ENCODE measurements around the gene TTC16.
A peak's percentile ranks its signal among the peaks of the same experiment; 100 is the strongest.

TTC16 gene, protein sequence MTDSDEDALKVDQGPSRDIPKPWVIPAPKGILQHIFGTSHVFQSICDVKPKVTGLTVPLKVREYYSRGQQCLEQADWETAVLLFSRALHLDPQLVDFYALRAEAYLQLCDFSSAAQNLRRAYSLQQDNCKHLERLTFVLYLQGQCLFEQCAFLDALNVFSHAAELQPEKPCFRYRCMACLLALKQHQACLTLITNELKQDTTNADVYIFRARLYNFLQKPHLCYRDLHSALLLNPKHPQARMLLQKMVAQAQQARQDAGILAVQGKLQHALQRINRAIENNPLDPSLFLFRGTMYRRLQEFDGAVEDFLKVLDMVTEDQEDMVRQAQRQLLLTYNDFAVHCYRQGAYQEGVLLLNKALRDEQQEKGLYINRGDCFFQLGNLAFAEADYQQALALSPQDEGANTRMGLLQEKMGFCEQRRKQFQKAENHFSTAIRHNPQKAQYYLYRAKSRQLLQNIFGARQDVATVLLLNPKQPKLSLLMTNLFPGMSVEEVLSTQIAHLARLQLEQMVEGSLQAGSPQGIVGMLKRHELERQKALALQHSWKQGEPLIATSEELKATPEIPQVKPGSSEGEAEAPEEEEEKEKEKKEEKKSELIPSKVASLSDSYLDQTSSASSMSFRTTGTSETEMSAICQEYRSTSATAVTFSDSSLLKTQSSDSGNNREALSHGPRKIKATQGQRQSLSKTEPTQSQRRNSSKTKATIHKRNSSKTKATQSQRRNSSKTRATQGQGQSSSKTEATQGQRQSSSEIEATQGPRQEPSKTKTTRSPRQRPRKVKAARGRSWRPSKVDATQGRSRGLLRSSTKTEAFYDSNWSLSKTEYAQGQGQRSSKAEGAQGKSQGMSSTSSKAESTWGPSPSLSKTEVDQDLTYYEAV

GRCh38 chr9:127715470-127716337, at the start of gene TTC16, which contains the start of gene PTRH1:
Gene TTC16, plus strand, starts transcription at chr9:127716079. Its CDS starts 67 bp downstream, at chr9:127716146.
Gene PTRH1, minus strand, starts transcription at chr9:127715663. Its CDS starts 24 bp downstream, at chr9:127715639.
- DNase-seq (ENCODE audit: low read depth), result peak; percentile 96
- peak within 1 kb of the TSS; percentile 75 for H3K4me3 ChIP-seq (ENCODE audit: low read depth, low read length)
- no peak for TF ChIP-seq CTCF (IDR thresholded peaks at IDR 0.05; ENCODE audit: low read depth, low read length)
- TF ChIP-seq, protein P1, sequence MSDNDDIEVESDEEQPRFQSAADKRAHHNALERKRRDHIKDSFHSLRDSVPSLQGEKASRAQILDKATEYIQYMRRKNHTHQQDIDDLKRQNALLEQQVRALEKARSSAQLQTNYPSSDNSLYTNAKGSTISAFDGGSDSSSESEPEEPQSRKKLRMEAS (IDR thresholded peaks at IDR 0.05; ENCODE audit: low read depth, low read length), result peak; percentile 59; the same call in 1 of the 2 replicates
- TF ChIP-seq MYC (IDR thresholded peaks at IDR 0.05; ENCODE audit: low read depth, low read length), result peak; percentile 44

GRCh38 chr9:127667127-127667844, 48.6 kb upstream of the TTC16 start:
- TF ChIP-seq CTCF (IDR thresholded peaks at IDR 0.05; ENCODE audit: low read depth, low read length), result no peak
- TF ChIP-seq, protein P1 (IDR thresholded peaks at IDR 0.05; ENCODE audit: low read depth, low read length), result no peak
- TF ChIP-seq POLR2A (IDR thresholded peaks at IDR 0.05; ENCODE audit: extremely low read depth, insufficient read length), result no peak
- TF ChIP-seq MYC (IDR thresholded peaks at IDR 0.05; ENCODE audit: low read depth, low read length), result no peak
- no peak for DNase-seq (ENCODE audit: low read depth)
- no peak overlapping the region for H3K4me3 ChIP-seq (ENCODE audit: low read depth, low read length)

- no peak for DNase-seq (ENCODE audit: low read depth)
- TF ChIP-seq CTCF (IDR thresholded peaks at IDR 0.05; ENCODE audit: low read depth, low read length), result no peak
- TF ChIP-seq MYC (IDR thresholded peaks at IDR 0.05; ENCODE audit: low read depth, low read length), result no peak
- TF ChIP-seq POLR2A (IDR thresholded peaks at IDR 0.05; ENCODE audit: extremely low read depth, insufficient read length), result no peak
- TF ChIP-seq, protein P1 (IDR thresholded peaks at IDR 0.05; ENCODE audit: low read depth, low read length), result no peak
These were observed 48.0 kb upstream of the TTC16 start for GRCh38 chr9:127667906-127668305.

DNA sequence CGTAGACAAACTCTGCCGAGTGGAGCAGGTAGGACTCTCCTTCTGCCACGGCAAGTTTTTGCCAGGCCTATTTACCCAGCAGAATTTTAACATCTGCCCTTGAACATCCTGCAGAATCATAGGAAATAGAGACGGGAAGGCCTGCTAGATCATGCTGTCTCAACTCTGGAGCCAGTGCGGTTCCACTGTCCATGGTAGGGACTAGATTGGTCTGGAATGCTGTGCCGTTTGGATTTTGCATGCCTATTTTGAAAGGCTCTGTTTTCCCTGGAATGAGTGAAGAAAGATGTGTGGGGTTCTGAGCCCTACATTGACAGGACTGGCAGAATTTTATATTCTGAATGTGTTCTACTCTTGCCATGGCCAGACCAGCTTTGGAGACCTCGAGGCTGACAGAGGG, 42.6 kb upstream of the TTC16 start:
- TF ChIP-seq POLR2A (IDR thresholded peaks at IDR 0.05; ENCODE audit: extremely low read depth, insufficient read length) (no peak), CTCF (IDR thresholded peaks at IDR 0.05; ENCODE audit: low read depth, low read length) (no peak)
- TF ChIP-seq, protein P1 (IDR thresholded peaks at IDR 0.05; ENCODE audit: low read depth, low read length), result no peak
- DNase-seq (ENCODE audit: low read depth), result no peak
- no peak overlapping the region for H3K4me3 ChIP-seq (ENCODE audit: low read depth, low read length)

More at GRCh38 chr9:127667906-127668305, 48.0 kb upstream of the TTC16 start:
- no peak overlapping the region for H3K4me3 ChIP-seq (ENCODE audit: low read depth, low read length)

Measured in NB4 (cell line).